HL-60/S4 (cell line): ENCODE measurements around the gene TMOD3.

Source experiments
- in situ Hi-C: fragments of 300-500 bp; cut with MboI; formaldehyde crosslinking; loops from 2 replicates; pipeline ENCODE4 v1.14.3; 2022; ENCODE audit warnings: low sequenced_read_pairs

TMOD3 gene

DNA sequence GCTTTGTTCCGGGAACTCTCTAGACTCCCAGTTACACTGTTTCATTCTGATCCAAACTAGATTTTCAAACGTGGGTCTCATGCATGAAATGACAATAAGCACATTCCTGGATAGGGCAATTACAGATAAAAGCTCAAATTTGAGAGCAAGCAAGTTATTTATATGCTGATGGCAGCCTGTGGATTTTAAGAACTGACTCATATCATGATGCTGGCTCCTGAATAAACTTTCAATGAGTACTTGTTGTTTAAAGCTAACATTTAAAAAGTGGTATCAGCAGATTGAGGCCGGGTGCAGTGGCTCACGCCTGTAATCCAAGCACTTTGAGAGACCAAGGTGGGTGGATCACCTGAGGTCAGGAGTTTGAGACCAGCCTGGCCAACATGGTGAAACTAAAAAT, 75.5 kb downstream of the TMOD3 start:
- in situ Hi-C loops = no loop called here

DNA sequence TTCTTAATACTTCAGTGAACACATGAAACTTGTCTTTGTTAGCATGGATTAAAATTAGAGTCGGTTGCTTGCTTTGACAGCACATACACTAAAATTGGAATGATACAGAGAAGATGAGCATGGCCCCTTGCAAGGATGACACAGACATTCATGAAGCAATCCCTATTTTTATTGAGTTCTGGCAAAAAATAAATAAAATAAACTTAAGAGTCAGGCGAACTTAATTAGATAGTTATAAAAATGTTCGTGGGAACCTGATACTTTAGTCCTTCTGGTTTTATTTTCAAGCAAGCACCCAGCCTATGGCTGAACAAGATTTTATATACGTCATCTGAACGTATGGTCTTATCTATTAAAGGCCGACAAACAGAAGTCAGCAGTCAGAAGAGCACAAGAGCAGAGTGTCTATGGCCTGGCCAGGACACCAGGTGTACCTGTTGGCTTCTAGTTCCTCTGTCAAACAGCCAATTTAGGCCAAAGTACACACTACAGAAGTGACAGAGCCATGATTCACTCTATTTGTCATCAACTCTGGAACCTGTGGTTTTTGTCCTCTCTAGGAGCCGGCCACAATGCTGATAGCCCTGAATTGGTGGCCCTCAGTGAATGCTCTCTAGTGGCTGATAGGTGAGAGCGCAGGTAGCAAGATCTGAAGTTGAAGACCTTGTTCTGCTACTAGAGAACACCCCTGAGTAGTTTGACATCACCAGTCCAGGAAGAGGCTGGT, 77.8 kb downstream of the TMOD3 start:
- in situ Hi-C loops = no loop called here

DNA sequence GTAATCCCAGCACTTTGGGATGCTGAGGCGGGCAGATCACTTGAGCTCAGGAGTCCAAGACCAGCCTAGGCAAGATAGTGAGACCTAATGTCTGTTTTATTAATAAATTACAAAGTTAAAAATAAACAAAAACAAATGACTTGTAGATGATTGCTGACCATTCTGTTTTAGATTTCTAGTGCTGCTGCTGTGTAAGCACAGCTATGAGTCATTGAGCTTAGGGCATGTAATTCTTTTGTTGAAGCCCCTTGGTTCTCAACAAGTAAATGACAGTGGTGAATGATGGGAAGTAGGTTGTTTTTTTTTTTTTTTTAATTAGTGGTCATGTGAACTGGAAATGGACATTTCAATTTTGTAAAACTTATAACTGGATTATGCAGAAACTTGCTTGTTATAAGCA, 78.9 kb downstream of the TMOD3 start:
- in situ Hi-C loops = no loop called here

DNA sequence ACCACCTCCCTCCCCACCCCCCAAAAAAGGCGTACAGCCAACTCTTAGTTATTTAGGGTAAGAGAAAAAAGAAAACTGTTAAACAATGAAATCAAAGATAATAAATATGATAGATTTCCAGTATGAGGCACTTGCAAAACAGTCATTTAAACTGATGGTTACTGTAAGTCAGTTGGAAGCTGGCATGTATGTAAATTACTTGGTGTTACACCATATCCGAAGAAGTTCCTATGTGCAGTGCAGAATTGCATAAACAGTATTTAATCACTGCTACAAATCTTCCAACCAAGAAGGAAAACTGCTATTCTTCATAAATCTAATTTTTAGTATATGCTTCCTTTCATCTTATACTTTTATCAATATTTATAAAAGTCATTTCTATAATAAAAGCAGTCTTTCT, 80.1 kb downstream of the TMOD3 start:
- in situ Hi-C loops = no loop called here

DNA sequence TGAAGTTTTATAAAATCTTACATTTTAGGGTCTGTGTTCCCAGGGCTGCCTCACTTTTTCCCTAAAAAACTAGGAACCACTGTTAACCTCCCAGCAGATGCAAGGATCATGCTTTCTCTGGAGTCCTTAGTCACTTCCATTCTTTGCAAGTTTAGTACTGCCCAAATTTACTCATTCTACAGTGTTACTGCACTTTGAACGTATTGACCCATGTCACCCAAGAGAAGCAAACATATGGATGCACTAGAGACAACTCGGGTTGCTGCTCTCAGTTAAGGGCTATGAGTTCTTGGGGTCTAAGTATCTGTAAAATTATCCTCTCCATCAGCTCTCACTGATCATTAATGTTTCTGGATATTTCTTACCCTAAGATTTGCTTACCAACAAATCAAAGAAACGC, 83.1 kb downstream of the TMOD3 start:
- in situ Hi-C loops = no loop called here

DNA sequence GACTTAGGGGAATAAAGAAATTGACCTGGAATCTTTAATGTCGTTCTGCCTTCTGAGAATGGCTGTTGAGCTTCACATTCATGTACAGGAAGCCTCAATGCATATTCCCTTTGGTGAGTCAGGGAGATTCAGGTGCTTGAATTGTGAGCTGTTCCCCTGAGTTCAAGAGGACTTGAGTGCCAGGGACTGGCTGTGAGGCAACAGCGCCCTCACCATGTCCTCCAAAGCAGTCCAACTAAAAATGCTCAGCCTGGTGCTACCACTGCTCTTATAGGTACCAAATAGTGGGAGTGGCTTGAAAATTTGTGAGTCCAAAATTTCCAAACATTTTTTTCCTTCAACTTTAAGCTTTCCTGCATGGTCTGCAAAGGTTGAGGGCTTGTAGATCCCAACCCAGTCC, 88.0 kb downstream of the TMOD3 start:
- in situ Hi-C loops = no loop called here

- in situ Hi-C loops = no loop called here
Observed at GRCh38 chr15:51924156-51925068, 95.0 kb downstream of the TMOD3 start.

GRCh38 chr15:51926809-51927208, 97.4 kb downstream of the TMOD3 start:
- in situ Hi-C loops = no loop called here

- in situ Hi-C loops = no loop called here
Observed at GRCh38 chr15:51931016-51931415, 101.6 kb downstream of the TMOD3 start.

GRCh38 chr15:51931638-51932037, 102.2 kb downstream of the TMOD3 start:
- in situ Hi-C loops = no loop called here

- in situ Hi-C loops = no loop called here
Observed at GRCh38 chr15:51932161-51932560, 102.7 kb downstream of the TMOD3 start.

DNA sequence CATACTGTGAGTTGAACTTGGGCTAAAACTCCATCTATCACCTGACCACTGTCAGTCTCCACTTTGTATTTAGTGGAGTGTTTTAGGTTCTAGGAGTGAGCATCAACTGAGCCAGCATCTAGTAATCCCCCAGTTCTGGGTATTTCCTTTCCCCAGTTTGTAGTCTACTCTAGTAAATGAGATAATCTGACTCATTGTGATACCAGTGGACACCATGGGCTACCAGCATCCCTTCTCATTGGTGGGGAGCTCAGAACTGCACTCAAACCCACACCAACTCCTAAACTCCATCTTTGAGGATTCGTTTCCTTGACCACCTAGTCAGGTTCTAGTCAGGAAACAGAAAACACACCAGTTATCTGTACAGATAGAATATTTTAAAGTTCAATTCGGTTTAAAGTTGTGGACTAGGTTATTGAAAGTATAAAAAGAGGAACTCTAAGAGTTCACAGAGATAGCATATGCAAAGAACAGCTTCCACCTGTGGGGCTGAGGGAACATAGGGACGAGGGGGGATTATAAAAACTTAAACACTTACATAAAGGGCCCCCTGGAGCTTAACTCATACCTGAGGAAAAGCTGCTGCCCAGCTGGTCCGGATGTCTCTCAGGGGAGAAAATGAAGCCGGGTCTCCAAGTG, 106.1 kb downstream of the TMOD3 start:
- in situ Hi-C loops = no loop called here

GRCh38 chr15:51936105-51936478, 106.6 kb downstream of the TMOD3 start:
- in situ Hi-C loops = no loop called here

GRCh38 chr15:51938286-51938685, 108.8 kb downstream of the TMOD3 start:
- in situ Hi-C loops = no loop called here

DNA sequence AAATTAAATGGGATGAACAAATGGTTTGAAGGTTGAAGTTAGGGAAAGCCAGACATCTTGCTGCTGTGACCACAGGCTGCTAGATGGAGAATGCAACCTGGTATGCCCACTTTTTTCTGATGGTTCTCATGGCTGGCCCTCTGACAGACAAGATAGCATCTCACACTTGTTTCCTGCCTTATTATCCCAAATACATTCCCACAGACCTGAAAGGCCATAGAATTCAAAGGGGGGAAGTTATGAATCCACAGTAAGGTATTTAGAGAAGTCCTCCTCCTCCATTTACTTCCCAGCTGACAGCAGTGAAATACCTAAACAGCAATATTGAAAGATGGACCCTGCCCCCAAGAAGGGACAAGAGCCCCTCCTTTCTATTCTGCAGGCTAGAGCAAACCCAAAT, 109.8 kb downstream of the TMOD3 start:
- in situ Hi-C loops = no loop called here

- in situ Hi-C loops = no loop called here
Observed at GRCh38 chr15:51947124-51947523, 117.7 kb downstream of the TMOD3 start.

GRCh38 chr15:51952805-51953204, 123.4 kb downstream of the TMOD3 start:
- in situ Hi-C loops = no loop called here

GRCh38 chr15:51955504-51955903, 126.1 kb downstream of the TMOD3 start:
- in situ Hi-C loops = no loop called here
